Measurements from ENCODE around the gene CHMP1A. TPM values are rescaled to one million over a fixed set of nuclear protein-coding genes. Genes with fewer than 3 reads are reported as not detected.

Gene CHMP1A
- polyA plus RNA-seq, 2 of the 4 experiments (the other 2 are of a cell fraction), result 36.4 to 91.7 TPM

- DNase-seq (ENCODE audit: low read depth in 1 of 2, low spot score in 1 of 2) (no peak), FAIRE-seq (no peak), ATAC-seq (no peak)
- TF ChIP-seq RARB (CRISPR knock-in tag; IDR thresholded peaks at IDR 0.05) (no peak), FOXS1 (CRISPR knock-in tag; IDR thresholded peaks at IDR 0.05) (no peak), HOXA7 (CRISPR knock-in tag; IDR thresholded peaks at IDR 0.05) (no peak), MAX (IDR thresholded peaks at IDR 0.05) (no peak), BHLHE40 (IDR thresholded peaks at IDR 0.05; ENCODE audit: low read depth, low read length) (no peak), TFCP2L1 (CRISPR knock-in tag; IDR thresholded peaks at IDR 0.05) (no peak), RCOR1 (IDR thresholded peaks at IDR 0.05; ENCODE audit: low read depth, low read length) (no peak), HES2 (IDR thresholded peaks at IDR 0.05) (no peak), RAD21 (conservative IDR thresholded peaks at IDR 0.05 in 1 of 2, IDR thresholded peaks at IDR 0.05 in 1 of 2) (no peak), RNF2 (IDR thresholded peaks at IDR 0.05; ENCODE audit: borderline replicate concordance, low read depth) (no peak), HDAC2 (IDR thresholded peaks at IDR 0.05) (no peak), NR3C1 (IDR thresholded peaks at IDR 0.05) (no peak), PHF8 (IDR thresholded peaks at IDR 0.05; ENCODE audit: borderline replicate concordance, low read depth) (no peak)
- TF ChIP-seq, protein P1, sequence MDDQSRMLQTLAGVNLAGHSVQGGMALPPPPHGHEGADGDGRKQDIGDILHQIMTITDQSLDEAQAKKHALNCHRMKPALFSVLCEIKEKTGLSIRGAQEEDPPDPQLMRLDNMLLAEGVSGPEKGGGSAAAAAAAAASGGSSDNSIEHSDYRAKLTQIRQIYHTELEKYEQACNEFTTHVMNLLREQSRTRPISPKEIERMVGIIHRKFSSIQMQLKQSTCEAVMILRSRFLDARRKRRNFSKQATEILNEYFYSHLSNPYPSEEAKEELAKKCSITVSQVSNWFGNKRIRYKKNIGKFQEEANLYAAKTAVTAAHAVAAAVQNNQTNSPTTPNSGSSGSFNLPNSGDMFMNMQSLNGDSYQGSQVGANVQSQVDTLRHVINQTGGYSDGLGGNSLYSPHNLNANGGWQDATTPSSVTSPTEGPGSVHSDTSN (IDR thresholded peaks at IDR 0.05), result no peak
- Histone ChIP-seq H3K27ac (no peak overlapping the region), H3K4me2 (no peak overlapping the region; the same call in 2 of the 3 replicates), H3K4me1 (peaks cover 11% of the 10 kb centered on the region), H3K9me3 (peaks cover 9% of the 10 kb centered on the region), H3K4me3 (no peak overlapping the region)
- ChIA-PET POLR2A (interaction anchor here (0.7 kb wide), 1 partner anchor 85 kb away, joined by 4 read pairs; no protein-coding TSS in a partner anchor), CTCF (interaction anchor here (1.0 to 4.7 kb wide), 3 partner anchors 10 to 18 kb away, joined by 3 to 33 read pairs (median 7); partner anchors contain the start of gene SPATA2L)
- WGBS (ENCODE audit: missing lambda C conversion rate), result 92% methylated on average over 5 of the region's 5 CpGs
These were observed 30.9 kb upstream of the CHMP1A start for GRCh38 chr16:89688395-89688794.

DNA sequence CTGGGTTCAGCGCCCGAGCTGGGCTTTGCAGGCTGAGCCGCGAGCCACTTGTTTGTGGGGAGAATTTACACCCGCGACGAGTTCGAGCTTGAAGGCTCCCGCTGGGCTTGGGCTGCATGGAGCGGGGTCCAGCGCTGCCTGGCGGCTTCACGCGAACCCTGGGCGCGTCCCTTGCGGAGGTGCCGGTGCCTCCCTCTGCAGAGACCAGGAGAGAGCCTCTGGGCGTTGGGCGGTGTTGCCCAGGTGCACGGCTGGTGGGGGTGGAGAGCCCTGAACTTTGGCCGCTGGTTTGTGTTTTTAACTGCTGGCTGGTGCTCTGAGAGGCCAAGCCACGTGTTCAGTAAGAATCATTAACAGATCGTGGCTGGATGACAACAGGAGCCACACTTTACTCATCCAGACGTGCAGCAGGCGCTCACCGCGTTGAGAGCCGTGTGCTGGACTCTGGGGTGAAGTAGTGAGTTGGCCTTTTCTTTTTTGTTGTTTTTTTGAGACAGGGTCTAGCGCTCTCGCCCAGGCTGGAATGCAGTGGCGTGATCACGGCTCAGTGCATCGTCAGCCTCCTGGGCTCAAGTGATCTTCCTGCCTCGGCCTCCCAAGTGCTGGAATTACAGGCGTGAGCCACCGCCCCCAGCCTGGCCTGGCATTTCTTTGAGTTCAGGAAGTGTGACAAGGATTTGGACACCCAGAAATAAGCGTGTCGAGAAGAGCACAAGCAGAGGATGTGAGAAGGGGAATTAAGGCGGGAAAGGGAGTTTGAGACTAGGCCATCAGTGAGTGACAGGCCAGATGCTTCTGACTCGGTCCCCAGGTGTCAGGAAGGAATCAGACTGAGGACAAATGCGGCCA lies 29.8 kb upstream of the CHMP1A start:
- peak overlapping the region; percentile 70 for H3K4me3 ChIP-seq
- peak overlapping the region; percentile 91 for H3K4me2 ChIP-seq
- DNase-seq (ENCODE audit: low read depth in 1 of 2, low spot score in 1 of 2) (peak; percentile 67 to 79), FAIRE-seq (no peak), ATAC-seq (peak; percentile 64 to 73)
- WGBS (ENCODE audit: missing lambda C conversion rate), result 12% methylated on average over 28 of the region's 42 CpGs
- CTCF ChIA-PET, result interaction anchor here (0.9 to 4.7 kb wide), 5 partner anchors 12 to 72 kb away, joined by 3 to 33 read pairs (median 6); partner anchors contain the start of gene SPATA2L
- H3K9me3 ChIP-seq, result peaks cover 9% of the 10 kb centered on the region
- POLR2A ChIA-PET, result interaction anchor here (0.7 to 1.5 kb wide), 9 partner anchors 10 to 235 kb away, joined by 3 to 26 read pairs (median 6); partner anchors contain the start of genes CHMP1A, SPATA2L and SPATA33
- peaks cover 11% of the 10 kb centered on the region for H3K4me1 ChIP-seq
- H3K27ac ChIP-seq, result peak overlapping the region; percentile 96 to 99
- TF ChIP-seq FOSB (CRISPR knock-in tag; IDR thresholded peaks at IDR 0.05), result no peak
- TF ChIP-seq MAX (IDR thresholded peaks at IDR 0.05), result peak; percentile 70; the same call in 1 of the 2 replicates
- TF ChIP-seq KDM1A (IDR thresholded peaks at IDR 0.05; ENCODE audit: low read depth), result no peak
- peak; percentile 60 for TF ChIP-seq USF2 (IDR thresholded peaks at IDR 0.05)
- TF ChIP-seq GATA3 (IDR thresholded peaks at IDR 0.05; ENCODE audit: borderline replicate concordance), result no peak
- no peak for TF ChIP-seq EHMT2 (IDR thresholded peaks at IDR 0.05; ENCODE audit: low read depth)
- 0 out of 2 replicates have a peak, but pooled peaks have one; percentile 45 for TF ChIP-seq E2F6 (IDR thresholded peaks at IDR 0.05; ENCODE audit: borderline replicate concordance, low read depth)
- TF ChIP-seq NPAS2 (CRISPR knock-in tag; IDR thresholded peaks at IDR 0.05; ENCODE audit: borderline replicate concordance), result no peak

All from A549 (cell line).